ENCODE measurements around the gene BCL11B.

GRCh38 chr14:99315197-99315596 is 43.2 kb upstream of the BCL11B start:
- TF ChIP-seq CTCF (IDR thresholded peaks at IDR 0.05; ENCODE audit: low read length), result no peak
- no peak for TF ChIP-seq EZH2 (IDR thresholded peaks at IDR 0.05; ENCODE audit: borderline replicate concordance, low read length)
